ENCODE results near the gene MMP12.
"Not testable (repeated sequence)": the region's sequence is repeated elsewhere in the genome, so short reads cannot be mapped to it uniquely, and the experiment has no call there.

Gene MMP12

GRCh38 chr11:102911758-102912481 lies 37.1 kb upstream of the MMP12 start:
- TF ChIP-seq CTCF (IDR thresholded peaks at IDR 0.05; ENCODE audit: low read depth, low read length, missing control alignments): no peak
- H3K4me3 ChIP-seq (ENCODE audit: low read depth, low read length): no peak overlapping the region
- no peak for DNase-seq (ENCODE audit: low read depth)

- not testable (repeated sequence) for H3K4me3 ChIP-seq (ENCODE audit: low read depth, low read length); DNase-seq (ENCODE audit: low read depth)
Observed at GRCh38 chr11:102905848-102906247, 31.1 kb upstream of the MMP12 start.

GRCh38 chr11:102903895-102904294 lies 29.1 kb upstream of the MMP12 start:
- not testable (repeated sequence) for H3K4me3 ChIP-seq (ENCODE audit: low read depth, low read length); DNase-seq (ENCODE audit: low read depth)

- no peak overlapping the region for H3K4me3 ChIP-seq (ENCODE audit: low read depth, low read length)
- DNase-seq (ENCODE audit: low read depth): no peak
- no peak for TF ChIP-seq CTCF (IDR thresholded peaks at IDR 0.05; ENCODE audit: low read depth, low read length, missing control alignments)
Observed at GRCh38 chr11:102900346-102900745, 25.6 kb upstream of the MMP12 start.

GRCh38 chr11:102891736-102892135 lies 17.0 kb upstream of the MMP12 start:
- DNase-seq (ENCODE audit: low read depth): no peak
- H3K4me3 ChIP-seq (ENCODE audit: low read depth, low read length): no peak overlapping the region
- no peak for TF ChIP-seq CTCF (IDR thresholded peaks at IDR 0.05; ENCODE audit: low read depth, low read length, missing control alignments)

- TF ChIP-seq CTCF (IDR thresholded peaks at IDR 0.05; ENCODE audit: low read depth, low read length, missing control alignments): no peak
- DNase-seq (ENCODE audit: low read depth): no peak
- no peak overlapping the region for H3K4me3 ChIP-seq (ENCODE audit: low read depth, low read length)
Observed at GRCh38 chr11:102886999-102887398, 12.2 kb upstream of the MMP12 start.

GRCh38 chr11:102883141-102883540 lies 8.4 kb upstream of the MMP12 start:
- no peak for DNase-seq (ENCODE audit: low read depth)
- TF ChIP-seq CTCF (IDR thresholded peaks at IDR 0.05; ENCODE audit: low read depth, low read length, missing control alignments): no peak

GRCh38 chr11:102882389-102883024 lies 7.7 kb upstream of the MMP12 start:
- H3K4me3 ChIP-seq (ENCODE audit: low read depth, low read length): no peak overlapping the region
- peak; percentile 12 for DNase-seq (ENCODE audit: low read depth)
- no peak for TF ChIP-seq CTCF (IDR thresholded peaks at IDR 0.05; ENCODE audit: low read depth, low read length, missing control alignments)

More at GRCh38 chr11:102883141-102883540, 8.4 kb upstream of the MMP12 start:
- no peak overlapping the region for H3K4me3 ChIP-seq (ENCODE audit: low read depth, low read length)

All from GM12864 (cell line).